Endothelial cell of umbilical vein (primary cell): ENCODE measurements around the gene CELF5.

ENCODE experiments used
- CTCF ChIP-seq, 2 donors: IDR thresholded peaks; 1 replicate in 1 of 2; 2 replicates in 1 of 2; pipeline ENCODE4 v1.5.1; 2011; ENCODE audit warnings: low read length in 2 of 2, mild to moderate bottlenecking in 2 of 2, moderate library complexity in 2 of 2, control low read depth in 1 of 2, inconsistent platforms in 1 of 2, low read depth in 1 of 2; ENCODE audit not compliant: insufficient read depth in 1 of 2; ENCODE audit errors: extremely low read depth in 1 of 2
- GATA2 ChIP-seq: IDR thresholded peaks from 2 replicates; pipeline ENCODE4 v1.7.0; 2011; ENCODE audit warnings: low read depth, mild to moderate bottlenecking, moderate library complexity, mixed read lengths, low read length; ENCODE audit not compliant: insufficient read length, insufficient read depth
- JUN ChIP-seq: IDR thresholded peaks from 2 replicates; pipeline ENCODE4 v1.6.1; 2011; ENCODE audit warnings: borderline replicate concordance, low read depth; ENCODE audit not compliant: insufficient read length, insufficient read depth
- MAX ChIP-seq: IDR thresholded peaks from 2 replicates; pipeline ENCODE4 v1.6.1; 2011; ENCODE audit not compliant: insufficient read depth, insufficient read length
- POLR2A ChIP-seq: IDR thresholded peaks from 2 replicates; pipeline ENCODE4 v1.6.1; 2012; ENCODE audit warnings: low read depth, mild to moderate bottlenecking, control low read depth, low read length
- POLR2AphosphoS5 ChIP-seq: IDR thresholded peaks from 2 replicates; pipeline ENCODE4 v1.6.1; 2012; ENCODE audit warnings: low read depth, mild to moderate bottlenecking, control low read depth, low read length, moderate library complexity; ENCODE audit not compliant: insufficient read depth

- TF ChIP-seq CTCF (IDR thresholded peaks at IDR 0.05; ENCODE audit: extremely low read depth in 1 of 2, insufficient read depth in 1 of 2, low read depth in 1 of 2, low read length in 2 of 2) (no peak), POLR2A (no peak), MAX (no peak), POLR2AphosphoS5 (no peak), JUN (no peak), GATA2 (no peak)
Measured at GRCh38 chr19:3278749-3279148, 54.3 kb downstream of the CELF5 start.
